Activated naive CD4-positive, alpha-beta T cell treated with Interleukin-2 at 50 U/mL for 16 hours (primary cell): Measurements from ENCODE around the gene SNED1.

Source experiments
- DNase-seq: peaks from one replicate; pipeline ENCODE4 v3.0.0-alpha.2; 2020

The SNED1 gene

DNA sequence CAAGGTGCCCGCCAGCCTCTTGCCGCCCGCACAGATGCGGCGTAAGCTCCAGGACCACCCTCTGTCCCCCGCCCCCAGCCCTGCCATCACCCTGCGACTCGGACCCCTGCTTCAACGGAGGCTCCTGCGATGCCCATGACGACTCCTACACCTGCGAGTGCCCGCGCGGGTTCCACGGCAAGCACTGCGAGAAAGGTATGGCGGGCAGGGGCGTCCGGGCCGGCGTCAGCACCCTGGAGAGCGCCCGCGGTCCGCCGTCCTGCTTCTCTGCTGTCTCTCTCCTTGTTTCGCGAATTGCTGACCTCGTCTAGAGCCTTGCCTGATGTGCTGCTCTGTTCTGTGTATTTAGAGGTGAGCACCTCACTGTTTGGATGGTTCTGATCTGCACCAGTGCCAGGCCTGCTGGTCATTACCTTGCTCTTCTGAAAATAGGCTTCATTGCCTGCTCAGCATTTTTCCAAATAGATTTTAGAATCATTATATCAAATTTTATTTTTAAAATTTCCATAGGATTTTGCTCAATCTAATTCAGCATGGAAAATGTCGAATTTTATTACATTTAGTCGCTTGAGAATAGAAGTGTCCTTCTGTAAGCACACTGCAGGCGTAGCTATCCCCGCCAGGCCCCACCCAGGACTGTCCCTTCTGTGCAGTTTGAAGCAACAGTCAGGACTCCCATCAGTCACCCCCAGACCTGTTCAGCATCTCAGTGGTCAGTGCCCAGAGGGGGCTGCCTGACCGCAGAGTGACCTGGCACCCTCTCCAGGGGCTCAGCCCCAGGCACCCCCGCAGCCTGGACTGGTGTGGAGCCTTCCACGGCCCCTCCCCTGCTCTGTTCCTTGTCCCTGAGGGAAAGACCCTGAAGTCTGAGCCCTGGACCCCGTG, 51.6 kb downstream of the SNED1 start:
- peak; percentile 1 for DNase-seq

DNA sequence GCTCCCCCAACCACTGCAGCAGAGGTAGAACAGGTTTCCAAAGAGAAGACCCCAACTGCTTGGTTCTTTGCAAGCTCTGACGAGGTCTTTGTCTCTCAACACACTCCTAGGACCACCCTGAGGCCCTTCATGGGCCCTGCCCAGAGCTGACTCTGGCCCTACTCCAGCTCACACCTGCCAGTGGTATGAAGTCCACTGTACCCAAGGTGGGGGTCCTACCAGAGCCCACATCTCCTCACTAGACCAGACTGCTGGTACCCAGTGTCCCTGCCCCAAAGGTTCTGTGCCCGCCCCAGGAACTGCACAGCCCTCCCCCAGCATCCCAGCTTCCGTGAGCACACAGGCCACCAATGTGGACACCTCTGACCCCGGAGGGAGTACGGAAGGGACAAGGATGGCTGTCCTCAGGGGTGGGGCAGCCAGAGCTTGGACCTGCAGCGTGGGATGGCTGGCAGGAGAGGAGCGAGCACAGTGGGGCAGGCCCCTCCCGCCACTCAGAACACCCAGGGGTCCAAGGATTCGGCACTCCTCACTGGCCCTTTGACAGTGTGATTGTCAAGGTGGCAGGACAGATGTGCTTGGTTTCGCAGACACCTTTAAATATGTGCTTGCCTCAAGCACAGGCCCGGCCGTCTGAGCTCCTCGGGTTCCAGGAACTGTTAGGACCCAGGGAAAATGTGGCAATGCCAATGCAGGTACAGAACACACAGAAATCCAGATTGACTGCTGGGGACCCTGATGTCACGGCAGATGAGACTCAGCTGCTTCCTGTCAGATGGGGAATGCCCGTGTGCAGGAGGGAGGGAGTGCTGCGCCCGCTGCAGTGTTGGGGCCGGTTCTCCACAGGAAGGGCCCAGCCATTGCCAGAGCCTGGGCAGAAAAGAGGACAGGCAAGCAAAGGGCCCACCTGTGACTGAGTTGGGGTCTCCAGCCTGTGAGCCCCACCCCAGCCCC, 52.5 kb downstream of the SNED1 start:
- DNase-seq, result no peak

DNA sequence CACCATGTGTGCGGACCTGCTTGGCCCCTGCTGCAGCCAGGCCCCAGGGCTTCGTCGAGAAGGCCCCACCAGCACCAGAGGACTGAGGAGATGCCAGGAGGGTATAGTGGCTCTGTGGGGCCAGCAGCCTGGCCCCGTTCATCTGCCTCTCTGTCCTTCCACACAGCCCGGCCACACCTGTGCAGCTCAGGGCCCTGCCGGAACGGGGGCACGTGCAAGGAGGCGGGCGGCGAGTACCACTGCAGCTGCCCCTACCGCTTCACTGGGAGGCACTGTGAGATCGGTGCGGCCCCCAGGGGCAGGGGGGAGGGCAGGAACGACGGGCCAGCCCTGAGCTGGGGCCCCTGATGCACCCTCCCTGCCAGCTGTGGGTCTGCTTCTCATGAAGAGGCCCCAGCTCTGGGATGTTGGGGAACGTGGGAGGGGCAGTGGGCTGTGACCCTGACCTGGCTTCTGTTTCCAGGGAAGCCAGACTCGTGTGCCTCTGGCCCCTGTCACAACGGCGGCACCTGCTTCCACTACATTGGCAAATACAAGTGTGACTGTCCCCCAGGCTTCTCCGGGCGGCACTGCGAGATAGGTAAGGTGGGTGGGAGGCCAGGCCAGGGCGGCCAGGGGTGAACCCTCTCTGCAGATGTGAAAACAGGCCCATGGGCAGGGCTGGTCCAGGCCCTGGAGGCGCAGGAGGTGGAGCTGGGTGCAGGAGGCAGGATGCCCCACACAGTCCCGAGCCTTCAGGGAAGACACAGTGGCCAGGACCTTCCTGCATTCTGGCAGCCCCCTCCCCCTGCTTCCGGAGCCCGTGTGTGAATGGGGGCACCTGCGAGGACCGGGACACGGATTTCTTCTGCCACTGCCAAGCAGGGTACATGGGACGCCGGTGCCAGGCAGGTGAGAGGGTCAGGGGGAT, 53.4 kb downstream of the SNED1 start:
- peak; percentile 1 for DNase-seq

DNA sequence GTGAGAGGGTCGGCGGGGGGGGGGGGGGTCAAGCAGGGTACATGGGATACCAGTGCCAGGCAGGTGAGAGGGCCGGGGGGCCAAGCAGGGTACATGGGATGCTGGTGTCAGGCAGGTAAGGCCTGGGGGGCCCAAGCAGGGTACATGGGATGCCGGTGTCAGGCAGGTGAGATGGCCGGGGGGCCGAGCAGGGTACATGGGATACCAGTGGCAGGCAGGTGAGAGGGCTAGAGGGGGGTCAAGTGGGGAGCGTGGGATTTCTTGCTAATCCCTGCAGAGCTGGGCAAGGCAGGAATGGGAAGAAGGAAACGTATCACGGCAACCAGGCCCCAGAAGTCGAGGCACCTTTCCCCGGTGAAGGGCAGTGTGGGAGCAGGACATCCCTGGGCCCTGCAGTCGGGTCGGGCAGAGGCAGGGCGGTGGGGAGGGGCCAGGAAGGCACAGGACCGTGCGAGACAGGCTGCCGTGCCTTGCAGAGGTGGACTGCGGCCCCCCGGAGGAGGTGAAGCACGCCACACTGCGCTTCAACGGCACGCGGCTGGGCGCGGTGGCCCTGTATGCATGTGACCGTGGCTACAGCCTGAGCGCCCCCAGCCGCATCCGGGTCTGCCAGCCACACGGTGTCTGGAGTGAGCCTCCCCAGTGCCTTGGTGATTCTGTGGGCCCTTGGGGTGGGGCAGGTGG, 54.4 kb downstream of the SNED1 start:
- no peak for DNase-seq

GRCh38 chr2:241053576-241054251, 55.3 kb downstream of the SNED1 start:
- peak; percentile 1 for DNase-seq

DNA sequence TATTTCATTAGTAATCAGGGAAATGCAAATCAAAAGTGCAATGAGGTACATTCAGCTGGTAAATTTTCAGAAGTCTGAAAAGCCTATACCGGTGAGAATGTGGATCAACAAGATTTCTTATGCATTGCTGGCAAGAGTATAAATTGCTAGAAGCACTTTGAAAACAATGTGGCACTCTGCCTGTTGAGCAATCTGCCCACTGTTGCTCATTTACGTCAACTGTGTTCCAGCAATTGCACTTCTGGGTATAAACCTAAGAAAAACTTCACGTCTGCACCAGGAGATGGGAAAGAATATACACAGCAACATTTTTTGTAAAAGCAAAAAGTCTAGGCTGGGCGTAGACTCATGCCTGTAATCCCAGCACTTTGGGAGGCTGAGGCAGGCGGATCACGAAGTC, 62.9 kb downstream of the SNED1 start:
- DNase-seq, result no peak

GRCh38 chr2:241062389-241063092, 64.1 kb downstream of the SNED1 start:
- no peak for DNase-seq

DNA sequence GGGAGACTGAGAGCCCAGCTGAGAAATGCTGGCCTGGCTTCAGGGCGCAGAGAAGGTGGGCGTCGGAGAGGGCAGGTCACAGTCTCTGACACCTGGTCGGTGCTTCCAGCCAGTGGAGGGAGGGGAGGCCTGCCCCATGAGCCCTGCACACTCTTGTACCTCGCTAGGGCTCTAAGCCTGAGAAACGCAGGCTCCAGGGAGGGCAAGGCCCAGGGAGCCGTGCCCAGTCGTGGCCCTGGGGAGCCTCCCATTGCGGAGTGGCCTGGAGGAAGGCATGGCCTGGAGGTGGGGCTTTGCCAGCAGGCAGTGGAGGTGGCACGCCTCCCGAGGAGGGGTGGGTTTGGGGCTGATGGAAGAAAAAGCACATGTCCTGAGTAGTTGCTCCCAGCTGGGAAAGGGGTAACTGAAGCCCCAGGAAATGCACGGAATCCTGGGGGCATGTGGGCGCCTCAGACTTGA, 64.7 kb downstream of the SNED1 start:
- no peak for DNase-seq

GRCh38 chr2:241063587-241063986, 65.2 kb downstream of the SNED1 start:
- no peak for DNase-seq

DNA sequence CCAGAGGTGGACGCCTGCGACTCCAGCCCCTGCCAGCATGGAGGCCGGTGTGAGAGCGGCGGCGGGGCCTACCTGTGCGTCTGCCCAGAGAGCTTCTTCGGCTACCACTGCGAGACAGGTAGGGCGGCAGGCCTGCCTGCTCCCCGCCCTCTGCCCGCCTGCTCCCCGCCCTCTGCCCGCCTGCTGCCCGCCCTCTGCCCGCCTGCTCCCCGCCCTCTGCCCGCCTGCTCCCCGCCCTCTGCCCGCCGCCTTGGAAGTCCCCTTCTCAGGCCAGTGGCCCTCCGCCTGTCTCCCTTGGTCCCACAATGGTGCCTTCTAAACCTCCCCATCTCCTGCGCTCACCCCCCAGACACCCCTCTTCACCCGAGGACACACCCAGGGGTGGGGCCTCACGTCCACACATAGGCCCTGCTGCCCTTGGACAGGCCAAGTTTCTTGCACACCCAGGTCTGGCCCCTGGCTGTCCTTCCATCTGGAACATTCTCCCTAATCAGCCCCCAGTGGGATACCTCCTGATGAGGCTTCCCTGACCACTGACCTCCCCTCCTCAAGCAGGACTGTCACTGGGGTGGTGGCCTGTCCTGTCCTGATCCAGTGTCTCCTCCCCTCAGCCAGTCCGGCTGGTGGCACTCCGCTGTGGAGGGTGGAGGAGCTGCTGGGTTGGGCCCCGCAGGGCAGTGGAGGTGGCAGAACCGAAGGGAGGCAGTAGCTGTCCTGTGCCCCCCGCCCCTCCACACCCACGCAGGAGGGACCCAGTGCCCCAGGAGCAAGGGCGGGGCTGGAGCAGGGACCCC, 65.8 kb downstream of the SNED1 start:
- DNase-seq, result peak; percentile 42

GRCh38 chr2:241064802-241065354, 66.5 kb downstream of the SNED1 start:
- DNase-seq, result no peak

- DNase-seq, result no peak
These were observed 67.0 kb downstream of the SNED1 start for GRCh38 chr2:241065355-241065803.

DNA sequence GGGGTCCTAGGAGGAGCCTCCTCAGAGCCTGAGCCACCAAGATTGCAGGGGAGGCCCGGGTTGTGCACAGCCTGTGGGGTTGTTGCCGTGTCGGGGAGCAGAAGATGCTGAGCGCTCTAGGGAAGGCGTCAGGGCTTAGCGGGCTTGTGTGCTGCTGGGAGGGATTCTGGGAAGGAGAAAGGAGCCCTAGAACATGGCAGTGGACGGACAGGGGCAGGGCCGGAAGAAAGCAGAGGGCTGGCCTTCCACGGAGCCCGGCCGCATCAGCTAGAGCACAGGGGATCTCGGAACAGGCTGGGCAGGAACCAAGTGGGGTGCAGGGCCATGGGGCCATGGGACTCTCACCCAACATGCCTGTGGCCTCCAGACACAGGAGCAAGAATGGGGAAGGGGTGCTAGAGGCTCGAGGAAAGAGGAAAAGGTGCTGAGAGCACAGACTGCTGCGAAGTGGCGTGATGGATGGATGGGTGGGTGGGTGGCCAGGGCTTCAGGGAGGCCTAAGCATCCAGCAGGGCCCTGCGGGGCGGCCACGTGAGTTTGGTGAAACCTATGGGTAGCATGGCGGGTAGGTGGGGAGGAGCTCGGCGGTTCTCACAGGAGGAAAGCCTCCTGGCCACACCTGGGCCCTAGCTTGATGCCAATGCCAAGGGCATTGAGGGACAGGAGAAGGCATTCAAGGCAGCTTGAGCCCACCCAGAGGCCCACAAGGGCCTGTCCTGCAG, 67.9 kb downstream of the SNED1 start:
- no peak for DNase-seq

GRCh38 chr2:241066893-241067341, 68.5 kb downstream of the SNED1 start:
- DNase-seq, result no peak

GRCh38 chr2:241067501-241068135, 69.2 kb downstream of the SNED1 start:
- no peak for DNase-seq

DNA sequence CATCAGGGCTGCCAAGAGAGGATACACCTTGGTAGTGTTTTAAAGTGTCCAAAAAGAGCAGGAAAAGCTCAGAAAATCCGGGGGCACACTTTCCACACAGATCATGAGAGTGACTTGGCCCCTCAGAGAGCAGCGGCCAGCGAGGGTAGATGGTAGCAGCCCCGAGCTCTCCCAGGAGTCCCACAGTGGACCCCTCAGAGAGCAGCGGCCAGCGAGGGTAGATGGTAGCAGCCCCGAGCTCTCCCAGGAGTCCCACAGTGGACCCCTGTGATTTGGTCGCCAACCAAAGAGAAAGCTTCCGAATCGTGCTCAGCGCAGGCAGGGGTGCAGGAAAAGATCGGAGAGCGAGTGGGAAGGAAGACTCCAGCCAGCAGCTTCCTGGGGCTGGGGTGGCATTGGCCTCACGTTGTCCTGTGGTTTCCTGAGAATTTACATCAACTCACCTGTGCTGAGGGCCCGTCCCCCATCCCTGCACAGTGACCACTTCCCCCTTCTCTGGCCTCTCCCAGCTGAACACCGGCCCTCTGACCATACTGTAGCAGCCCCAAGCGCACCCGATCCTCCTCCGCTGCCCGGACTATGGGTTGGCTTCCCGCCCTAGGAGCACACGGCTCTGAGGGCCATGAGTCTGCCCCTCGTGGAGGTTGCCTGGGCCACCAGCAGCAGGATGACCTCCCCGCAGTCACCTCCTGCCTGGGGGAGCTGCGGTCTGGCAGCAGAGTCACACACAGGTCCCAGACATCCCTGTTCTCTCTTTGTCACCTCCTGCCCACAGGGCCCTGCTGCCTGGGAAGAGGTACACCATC, 69.9 kb downstream of the SNED1 start:
- DNase-seq, result no peak
